Measurements from ENCODE around the gene TET1.
"Not testable (repeated sequence)": the region's sequence is repeated elsewhere in the genome, so short reads cannot be mapped to it uniquely, and the experiment has no call there.

Gene TET1

DNA sequence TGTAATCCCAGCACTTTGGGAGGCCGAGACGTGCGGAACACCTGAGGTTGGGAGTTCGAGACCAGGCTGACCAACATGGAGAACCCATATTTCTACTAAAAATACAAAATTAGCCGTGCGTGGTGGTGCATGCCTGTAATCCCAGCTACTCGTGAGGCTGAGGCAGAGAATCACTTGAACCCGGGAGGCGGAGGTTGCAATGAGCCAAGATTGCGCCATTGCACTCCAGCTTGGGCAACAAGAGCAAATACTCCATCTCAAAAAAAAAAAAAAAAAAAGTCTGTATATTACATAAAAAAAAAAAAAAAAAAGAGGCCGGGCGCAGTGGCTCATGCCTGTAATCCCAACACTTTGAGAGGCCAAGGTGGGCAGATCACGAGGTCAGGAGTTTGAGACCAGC, 152.9 kb downstream of the TET1 start:
- not testable (repeated sequence) for DNase-seq (ENCODE audit: low read depth)

DNA sequence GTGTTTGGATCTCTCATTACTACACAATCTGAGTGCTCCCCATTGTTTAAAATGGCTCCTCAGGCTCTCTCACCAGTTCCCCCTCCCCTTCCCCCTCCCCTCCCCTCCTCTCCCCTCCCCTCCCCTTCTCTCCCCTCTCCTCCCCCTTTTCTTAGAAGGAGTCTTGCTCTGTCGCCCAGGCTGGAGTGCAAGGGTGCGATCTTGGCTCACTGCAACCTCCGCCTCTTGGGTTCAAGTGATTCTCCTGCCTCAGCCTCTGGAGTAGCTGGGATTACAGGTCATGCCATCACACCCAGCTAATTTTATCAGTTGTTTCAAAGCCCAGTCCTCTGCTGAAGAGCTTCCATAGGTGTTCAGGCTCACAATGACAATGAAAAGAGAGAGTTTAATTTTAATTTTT, 157.3 kb downstream of the TET1 start:
- no peak for DNase-seq (ENCODE audit: low read depth)

DNA sequence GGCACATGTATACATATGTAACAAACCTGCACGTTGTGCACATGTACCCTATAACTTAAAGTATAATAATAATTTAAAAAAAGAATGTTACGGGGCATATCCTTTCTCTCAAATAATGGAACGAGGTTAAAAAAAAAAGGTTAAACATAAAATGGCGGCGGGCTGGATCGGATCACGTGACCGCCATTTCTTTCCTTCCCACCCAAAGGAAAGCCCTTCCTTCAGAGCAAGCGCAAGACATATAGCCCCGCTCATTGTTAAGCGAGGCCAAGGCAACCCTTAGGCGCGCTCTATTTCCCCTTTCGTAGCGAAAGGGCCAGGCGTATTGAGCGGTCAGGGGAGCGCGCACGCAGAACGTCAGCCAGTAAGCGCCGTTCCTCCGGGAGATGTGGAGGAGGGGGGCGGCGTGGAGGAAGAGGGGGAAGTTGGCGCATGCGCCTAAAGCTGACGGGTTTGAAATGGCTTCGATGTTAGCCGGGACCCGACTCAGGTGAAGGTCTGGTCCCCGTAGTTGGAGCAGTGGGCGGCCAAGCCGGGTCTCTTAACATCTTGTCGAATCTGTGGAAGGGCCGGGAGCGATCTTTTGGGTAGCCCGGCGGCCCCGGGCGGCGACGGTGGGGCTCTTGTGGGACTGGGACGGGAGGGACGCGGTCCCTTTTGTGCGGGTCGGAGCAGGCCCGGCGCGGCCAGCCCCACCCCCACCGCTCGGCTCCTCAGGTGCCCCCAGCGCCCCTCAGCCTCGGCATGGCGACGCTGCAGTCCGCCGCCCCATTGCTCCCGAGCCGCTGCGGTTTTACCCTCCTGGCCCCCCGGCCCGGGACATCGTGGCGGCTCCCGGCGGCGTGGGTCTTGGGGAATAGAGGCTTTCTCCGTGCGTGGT, 160.9 kb downstream of the TET1 start, which contains the start of gene CCAR1:
Gene CCAR1, plus strand, starts transcription at position 447 of the 880 bp plus-strand sequence. CDS start 1,266 bp downstream, outside the sequence.
- peak; percentile 97 for DNase-seq (ENCODE audit: low read depth)

DNA sequence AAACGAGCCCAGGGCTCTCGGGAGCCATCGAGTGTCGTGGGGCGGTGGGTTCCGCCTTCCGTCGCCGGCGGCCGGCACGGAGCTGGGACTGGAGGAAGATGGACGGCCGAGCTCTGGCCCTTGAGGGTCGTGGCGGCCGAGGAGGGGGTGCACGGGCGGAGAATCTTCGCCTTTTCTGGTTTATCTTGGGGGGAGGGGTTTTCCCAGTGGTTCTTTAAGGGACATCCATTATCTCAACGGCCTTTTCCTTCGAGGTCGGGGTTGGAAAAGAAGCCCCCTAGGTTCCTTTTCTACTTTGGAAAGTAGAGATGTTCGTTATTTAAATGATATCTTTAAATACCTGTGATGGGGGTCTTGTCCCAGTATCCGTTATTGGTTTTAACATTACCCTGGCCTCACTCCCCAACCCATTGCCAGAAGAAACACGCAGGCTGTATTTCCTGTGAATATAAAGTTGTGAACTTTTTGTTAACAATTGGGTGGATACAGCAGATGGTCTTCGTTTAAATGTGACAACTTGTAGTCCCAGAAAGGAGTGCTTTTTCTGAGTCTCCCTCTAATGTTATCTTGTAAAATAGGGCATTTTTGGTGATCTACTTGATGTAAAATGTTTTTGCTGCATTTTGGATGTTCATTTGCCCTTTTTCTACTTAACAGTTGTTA, 161.7 kb downstream of the TET1 start:
- no peak for DNase-seq (ENCODE audit: low read depth)

DNA sequence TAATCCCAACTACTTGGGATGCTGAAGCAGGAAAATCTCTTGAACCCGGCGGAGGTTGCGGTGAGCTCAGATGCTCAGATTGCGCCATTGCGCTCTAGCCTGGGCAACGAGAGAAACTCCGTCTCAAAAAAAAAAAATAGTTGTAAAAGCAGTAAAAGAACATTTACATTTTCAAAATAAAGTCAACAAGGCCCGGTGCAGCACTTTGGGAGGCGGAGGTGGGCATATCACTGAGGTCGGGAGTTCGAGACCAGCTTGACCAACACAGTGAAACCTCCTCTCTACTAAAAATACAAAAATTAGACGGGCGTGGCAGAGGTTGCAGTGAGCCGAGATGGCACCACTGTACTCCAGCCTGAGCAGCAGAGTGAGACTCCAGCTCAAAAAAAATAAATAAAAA, 164.9 kb downstream of the TET1 start:
- no peak for DNase-seq (ENCODE audit: low read depth)

DNA sequence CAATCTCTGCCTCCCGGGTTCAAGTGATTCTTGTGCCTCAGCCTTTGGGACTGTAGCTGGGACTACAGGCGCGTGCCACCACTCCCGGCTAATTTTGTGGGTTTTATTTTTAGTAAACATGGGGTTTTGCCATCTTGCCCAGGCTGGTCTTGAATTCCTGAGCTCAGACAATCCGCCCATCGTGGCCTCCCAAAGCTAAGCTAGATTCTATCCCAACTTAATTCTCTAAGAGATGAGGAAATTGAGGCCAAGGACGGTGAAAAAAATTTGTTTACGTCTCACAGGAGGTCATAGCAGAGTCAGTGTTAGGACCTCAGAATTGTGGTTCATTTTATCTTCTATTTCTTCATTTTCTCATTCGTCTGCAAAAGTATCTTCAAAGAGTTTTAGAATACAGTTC, 167.0 kb downstream of the TET1 start:
- DNase-seq (ENCODE audit: low read depth), result no peak

DNA sequence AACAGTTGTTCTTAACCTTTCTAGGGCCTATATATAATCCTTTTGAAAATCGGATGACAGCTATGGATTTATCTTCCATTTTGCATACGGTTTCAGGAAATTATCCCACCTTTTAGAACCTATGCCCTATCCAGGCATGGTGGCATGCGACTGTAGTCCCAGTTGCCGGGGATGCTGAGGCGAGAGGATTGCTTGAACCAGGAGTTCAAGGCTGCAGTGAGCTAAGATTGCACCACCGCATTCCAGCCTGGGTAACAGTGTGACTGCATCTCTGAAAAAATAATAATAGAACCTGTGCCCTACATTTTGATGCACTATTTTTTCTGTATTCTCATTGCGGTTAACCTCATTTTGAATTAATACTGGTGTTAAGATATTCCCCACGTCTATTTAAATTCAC, 172.5 kb downstream of the TET1 start:
- DNase-seq (ENCODE audit: low read depth), result no peak

DNA sequence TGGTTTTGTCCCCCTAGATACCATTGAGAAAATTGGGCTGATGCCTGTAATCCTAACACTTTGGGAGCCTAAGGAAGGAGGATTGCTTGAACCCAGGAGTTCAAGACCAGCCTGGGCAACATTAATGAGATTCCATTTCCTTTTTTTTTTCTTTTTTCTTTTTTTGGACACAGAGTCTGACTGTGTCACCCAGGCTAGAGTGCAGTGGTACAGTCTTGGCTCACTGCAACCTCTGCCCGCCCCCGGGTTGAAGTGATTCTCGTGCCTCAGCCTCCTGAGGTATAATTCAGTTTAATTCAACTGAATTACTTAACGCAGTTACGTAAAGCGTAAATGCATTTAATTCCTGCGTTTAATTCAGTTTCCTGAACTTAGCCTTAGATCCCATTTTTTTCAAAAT, 174.2 kb downstream of the TET1 start:
- DNase-seq (ENCODE audit: low read depth), result no peak

DNA sequence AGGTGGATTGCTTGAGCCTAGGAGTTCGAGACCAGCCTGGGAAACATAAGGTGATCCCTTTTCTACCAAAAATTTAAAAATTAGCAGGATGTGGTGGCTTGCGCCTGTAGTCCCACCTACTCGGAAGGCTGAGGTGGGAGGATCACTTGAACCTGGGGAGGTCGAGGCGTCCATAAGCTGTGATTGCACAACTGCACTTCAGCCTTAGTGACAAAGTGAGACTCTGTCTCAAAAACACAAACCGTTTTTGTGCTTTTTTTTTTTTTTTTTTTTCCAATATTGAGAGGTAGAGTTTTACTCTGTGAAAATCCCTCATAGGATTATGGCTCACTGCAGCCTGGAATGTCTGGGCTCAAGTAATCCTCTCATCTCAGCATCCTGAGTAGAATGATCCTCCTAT, 175.0 kb downstream of the TET1 start:
- no peak for DNase-seq (ENCODE audit: low read depth)

DNA sequence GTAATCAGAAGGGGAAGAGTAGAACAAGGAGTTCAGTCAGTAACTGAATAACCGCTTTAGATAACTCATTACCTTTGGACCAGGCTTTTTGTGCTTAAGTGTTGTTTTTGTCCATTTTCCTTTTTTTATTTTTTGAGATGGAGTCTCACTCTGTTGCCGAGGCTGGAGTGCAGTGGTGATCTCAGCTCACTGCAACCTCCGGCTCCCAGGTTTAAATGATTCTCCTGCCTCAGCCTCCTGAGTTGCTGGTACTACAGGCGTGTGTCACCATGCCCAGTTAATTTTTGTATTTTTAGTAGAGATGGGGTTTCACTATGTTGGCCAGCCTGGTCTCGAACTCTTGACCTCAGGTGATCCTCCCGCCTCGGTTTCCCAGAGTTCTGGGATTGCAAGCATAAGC, 175.6 kb downstream of the TET1 start:
- DNase-seq (ENCODE audit: low read depth), result not testable (repeated sequence)

DNA sequence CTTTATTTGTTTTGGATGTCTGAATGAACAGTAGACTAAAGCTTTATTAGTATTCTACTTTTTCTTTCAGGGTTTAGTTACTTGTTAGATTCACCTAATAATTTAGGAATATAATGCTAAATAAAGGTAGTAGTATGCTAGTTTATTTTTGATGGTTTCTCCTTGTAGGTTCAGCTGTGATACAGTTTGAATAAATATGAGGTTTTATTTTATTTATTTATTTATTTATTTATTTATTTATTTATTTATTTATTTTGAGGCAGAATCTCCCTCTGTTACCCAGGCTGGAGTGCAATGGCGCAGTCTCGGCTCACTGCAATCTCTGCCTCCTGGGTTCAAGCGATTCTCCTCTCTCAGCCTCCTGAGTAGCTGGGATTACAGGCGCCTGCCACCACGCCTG, 180.5 kb downstream of the TET1 start:
- not testable (repeated sequence) for DNase-seq (ENCODE audit: low read depth)

DNA sequence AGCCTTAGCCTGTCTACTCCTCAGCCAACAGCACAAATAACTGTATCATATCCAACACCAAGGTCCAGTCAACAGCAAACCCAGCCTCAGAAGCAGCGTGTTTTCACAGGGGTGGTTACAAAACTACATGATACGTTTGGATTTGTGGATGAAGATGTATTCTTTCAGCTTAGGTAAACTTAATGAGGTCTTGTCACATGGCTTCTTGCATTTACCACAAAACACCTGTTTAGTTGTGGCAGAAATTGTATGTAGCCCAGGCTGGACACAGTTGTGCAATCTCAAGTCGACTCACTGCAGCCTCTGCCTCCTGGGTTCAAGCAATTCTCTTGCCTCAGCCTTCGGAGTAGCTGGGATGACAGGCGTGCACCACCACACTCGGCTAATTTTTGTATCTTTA, 182.3 kb downstream of the TET1 start:
- no peak for DNase-seq (ENCODE audit: low read depth)
